Measurements from ENCODE around the gene RPL18A.

DNA sequence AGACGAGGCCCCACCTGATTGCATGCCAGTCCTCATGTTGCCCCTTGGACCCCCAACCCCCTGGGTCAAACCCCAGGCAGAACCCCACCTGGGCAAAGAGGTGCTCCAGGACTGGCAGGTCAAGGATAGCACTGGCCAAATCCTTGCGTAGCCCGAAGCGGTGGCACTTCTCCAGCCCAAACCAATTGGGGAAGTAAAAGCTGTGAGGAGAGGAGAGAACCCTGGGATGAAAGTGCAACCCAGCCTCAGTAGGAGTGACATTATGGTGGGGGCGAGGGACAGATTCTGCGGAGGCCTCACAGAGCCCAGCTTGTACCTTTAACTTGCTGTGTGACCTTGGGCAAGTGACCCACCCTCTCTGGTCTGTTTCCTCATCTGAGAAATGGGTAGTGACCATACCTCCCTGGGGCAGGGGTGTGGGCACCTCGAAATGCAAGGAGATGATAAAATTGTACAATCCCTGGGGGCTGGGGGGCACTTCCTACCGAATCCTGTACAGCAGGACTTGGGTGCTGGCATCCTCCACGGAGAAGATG, 16.4 kb upstream of the RPL18A start:
- TF ChIP-seq, protein P1, sequence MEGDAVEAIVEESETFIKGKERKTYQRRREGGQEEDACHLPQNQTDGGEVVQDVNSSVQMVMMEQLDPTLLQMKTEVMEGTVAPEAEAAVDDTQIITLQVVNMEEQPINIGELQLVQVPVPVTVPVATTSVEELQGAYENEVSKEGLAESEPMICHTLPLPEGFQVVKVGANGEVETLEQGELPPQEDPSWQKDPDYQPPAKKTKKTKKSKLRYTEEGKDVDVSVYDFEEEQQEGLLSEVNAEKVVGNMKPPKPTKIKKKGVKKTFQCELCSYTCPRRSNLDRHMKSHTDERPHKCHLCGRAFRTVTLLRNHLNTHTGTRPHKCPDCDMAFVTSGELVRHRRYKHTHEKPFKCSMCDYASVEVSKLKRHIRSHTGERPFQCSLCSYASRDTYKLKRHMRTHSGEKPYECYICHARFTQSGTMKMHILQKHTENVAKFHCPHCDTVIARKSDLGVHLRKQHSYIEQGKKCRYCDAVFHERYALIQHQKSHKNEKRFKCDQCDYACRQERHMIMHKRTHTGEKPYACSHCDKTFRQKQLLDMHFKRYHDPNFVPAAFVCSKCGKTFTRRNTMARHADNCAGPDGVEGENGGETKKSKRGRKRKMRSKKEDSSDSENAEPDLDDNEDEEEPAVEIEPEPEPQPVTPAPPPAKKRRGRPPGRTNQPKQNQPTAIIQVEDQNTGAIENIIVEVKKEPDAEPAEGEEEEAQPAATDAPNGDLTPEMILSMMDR (conservative IDR thresholded peaks at IDR 0.05; ENCODE audit: low read length) = no peak
- TF ChIP-seq EZH2phosphoT487 (IDR thresholded peaks at IDR 0.05; ENCODE audit: borderline replicate concordance) = no peak
